B cell (primary cell): ENCODE measurements around the gene KISS1R.

Experiments
- CTCF ChIP-seq: fragments of 200-600 bp; IDR thresholded peaks from one replicate; pipeline ENCODE4 v1.8.0; 2022; ENCODE audit warnings: antibody characterized with exemption, mild to moderate bottlenecking
- EZH2 ChIP-seq: IDR thresholded peaks from 2 replicates; pipeline ENCODE4 v1.6.1; 2012; ENCODE audit warnings: borderline replicate concordance, low read depth, mild to moderate bottlenecking, moderate library complexity, low read length; ENCODE audit not compliant: insufficient read depth, poor library complexity, severe bottlenecking

- TF ChIP-seq EZH2 (no peak), CTCF (no peak)
Measured at GRCh38 chr19:900043-900301, 17.2 kb upstream of the KISS1R start.
